CD4-positive, alpha-beta T cell treated with Interleukin-17A for 1 hour (primary cell): ENCODE data around the gene CBX2.

ENCODE experiments used
- DNase-seq: peaks from one replicate; pipeline ENCODE4 v3.0.0-alpha.2; 2020

Gene CBX2

DNA sequence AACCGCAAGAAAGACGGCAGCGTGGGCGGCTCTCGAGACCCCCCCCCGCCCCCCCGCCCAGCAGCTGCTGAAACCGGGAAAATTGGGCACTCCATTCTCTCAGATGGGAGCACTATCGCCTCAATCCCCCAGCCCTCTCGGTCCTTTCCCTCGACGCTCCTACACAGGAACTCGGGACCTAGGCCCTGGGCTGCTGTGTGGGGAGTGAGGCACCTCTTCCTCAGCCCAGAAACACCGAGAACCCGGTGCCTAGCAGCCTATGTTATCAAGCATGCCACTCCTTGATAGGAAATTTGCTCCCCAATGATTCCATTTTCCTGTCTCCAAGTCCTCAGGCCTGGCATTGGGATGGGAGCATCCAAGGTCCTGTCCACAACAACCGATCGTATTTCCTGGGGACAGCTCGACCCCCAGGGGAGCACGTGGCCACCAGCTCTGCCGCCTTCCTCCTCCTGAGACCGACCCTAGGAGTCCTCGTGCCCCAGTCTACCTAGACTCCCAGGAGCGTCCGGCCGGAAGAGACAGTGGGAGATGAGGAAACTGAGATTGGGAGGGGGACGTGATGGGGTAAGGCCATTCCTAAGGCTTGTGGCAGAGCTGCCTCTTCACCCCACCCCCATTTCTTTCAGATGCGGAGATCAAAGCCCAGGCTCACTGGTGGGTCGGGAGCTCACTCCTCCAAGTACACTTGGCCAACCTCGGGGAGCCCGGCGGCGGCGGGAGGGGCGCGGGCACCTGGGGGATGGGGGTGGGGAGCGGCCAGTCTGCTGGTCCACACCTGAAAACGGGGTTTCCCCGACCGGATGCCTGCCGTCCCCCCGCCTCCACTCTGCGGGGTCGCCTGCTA, 36.4 kb downstream of the CBX2 start:
- no peak for DNase-seq

DNA sequence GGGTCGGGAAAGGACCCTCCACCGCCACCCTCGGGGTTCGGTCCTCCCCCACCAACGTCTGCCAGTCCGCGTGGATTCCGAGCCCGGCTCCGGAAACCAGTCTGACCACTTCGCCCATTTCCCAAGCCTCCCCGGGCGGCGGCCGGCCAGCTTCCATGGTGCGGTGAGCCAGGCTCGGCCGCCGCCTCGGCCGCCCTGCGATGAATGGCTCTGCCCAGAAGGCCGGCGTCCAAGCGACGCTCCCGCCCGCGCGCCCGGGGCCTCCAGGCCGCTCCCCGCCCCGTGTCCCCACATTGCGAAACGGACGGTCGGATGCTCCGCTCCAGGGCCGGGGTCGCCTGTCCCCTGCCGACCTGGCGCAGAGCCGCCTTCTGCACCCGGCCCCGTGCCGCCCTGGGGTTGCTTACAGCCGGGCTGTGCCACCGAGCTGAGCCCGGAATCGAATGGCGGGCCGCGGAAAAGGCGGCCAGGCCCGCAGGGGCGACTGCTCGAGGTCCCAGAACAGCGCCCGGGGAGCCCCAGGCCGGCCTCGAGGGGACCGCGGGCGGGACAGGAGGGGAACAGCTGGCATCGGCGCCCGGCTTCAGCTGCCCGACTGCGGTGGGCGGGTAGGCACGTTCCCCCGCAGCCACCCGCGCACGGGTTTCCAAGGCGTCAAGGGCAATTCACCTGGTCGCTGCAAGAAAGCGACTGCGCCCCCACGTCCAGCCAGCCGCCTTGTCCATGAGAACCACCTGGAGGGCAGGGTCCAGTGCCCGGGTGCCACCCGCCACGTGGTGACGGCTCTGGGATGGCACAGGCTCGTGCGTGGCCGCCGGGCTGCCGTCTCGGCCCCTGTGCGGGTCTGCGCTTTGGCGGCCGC, 37.3 kb downstream of the CBX2 start:
- no peak for DNase-seq

DNA sequence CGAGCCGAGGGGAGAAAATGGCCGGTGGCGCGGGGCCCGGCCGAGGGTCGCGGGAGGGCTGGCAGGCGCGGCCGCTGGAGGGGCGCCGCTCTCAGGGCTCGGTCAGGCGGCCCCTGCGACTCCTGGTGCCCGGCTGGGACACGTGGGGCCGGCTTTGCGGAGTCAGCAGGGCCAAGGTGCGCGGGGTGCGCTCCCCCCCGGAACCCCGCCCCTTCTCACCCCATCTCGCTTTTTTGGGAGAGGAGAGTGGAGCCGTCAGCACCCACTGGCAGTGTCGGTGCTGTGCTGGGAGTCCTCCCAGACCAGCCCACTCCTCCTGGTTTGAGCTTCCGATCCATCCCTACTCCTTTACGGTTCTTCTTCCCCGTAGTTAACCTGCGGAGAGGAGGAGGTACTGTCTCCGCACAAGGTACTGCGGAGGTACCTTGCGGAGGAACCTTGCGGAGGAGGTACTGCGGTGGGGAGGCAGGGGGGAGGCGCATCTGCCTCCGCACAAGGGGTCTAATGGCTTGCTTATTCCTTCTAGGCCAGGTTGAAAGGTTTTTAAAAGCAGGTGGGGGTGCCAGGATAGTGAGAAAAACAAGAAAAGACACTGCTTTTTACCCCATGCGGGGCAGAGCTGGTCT, 38.0 kb downstream of the CBX2 start:
- DNase-seq: no peak

DNA sequence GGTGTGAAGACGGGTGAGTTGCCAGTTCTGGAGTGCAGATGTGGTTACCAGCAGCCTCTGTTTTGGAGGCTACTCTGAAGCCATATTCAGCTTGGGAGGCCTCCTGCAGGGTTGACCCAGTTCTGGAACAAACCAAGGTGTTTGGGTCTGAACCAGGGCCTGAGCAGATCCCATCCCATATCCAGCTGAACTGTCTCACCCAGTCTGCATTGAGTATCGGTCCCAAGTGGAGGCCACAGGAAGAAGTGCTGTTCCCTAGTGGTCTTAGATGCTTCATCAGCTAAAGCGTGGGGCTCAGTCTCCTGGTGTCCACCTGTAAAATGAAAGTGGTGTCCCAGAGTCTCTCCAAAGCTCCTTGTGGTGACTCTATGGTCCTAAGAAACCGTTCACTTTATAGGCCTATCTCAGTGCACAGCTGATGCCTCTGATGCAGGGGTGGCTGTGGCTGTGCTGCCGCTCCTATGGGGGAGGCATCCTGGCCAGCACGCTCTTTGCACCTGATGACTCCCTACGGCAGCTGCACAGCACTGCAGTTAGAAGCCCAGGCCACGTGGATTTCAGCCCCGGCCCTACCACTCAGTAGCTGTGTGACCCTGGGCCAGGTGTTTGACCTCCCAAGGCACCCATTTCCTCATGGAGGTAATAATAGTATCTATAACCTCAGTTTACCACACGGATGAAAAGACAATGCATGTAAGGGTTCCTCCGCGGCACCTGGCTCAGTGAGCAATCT, 40.2 kb downstream of the CBX2 start:
- DNase-seq: no peak

DNA sequence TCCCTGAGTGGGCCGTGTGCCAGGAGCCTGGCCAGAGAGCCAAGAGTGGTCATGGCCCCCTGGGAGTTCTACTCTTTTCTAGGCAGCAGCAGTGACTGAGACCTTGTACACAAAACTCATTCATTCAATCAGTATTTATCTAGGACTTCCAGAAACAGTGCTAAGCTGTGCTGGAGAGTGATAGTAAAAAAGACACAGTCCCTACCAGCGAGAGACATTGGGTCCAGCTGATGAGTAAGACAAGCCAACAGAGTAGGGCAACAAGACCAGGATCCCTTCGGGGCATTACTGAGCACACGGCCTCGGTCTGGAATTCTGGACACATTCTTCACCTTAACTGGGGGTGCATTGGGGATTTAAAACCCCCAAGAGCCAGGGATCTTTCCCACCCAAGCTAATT, 41.1 kb downstream of the CBX2 start:
- DNase-seq: no peak

DNA sequence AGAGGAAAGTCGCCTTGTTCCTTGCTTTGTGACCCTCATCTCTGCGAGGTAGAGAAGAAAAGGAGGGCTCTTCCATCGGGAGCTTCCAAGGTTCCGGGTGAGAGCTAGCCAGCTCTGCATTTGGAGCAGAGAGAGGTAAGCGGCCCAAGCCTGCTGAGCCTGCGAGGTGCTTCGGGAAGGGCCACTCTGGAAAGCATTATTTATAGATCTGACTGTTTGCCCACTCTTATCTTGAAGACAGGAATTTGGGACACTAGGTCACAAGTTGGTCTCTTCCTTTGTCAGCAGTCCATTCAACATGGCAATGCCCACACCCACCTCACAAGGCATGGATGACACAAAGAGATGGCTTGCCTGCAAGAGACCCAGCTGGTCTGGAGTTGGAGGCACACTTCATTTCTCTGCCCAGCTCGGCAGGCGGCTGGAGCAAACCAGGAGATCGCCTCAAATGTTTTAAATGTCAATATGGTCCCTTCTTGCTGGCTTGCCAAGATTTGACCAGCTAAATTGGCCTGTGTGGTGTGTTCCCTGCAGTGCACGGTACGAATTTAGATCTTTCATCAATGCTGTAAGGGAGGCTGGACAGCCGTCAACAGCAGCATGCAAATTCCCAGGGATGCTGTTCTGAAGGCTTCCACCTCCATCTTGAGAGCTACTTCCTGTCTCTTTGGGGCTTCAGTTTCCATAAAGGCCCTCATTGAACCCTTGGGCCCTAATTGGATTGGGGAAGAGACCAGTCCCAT, 41.8 kb downstream of the CBX2 start:
- no peak for DNase-seq

DNA sequence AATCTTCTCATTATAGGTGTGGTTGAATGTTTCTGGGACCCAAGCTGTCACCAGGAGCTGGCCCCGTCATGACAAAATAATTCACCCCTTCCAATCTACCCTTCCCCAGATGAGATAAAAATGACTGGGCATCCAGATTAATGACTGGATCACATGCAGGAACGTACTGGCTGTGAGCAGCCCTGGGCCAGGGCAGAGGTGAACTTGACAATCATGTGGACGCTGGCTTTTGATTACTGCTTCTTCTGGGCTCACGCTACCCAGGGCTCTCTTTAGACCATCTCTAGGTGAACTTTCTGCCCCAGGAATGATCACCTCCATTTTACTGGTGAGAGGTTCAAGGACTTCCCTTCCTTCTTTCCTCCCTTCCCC, 43.0 kb downstream of the CBX2 start:
- DNase-seq: no peak

DNA sequence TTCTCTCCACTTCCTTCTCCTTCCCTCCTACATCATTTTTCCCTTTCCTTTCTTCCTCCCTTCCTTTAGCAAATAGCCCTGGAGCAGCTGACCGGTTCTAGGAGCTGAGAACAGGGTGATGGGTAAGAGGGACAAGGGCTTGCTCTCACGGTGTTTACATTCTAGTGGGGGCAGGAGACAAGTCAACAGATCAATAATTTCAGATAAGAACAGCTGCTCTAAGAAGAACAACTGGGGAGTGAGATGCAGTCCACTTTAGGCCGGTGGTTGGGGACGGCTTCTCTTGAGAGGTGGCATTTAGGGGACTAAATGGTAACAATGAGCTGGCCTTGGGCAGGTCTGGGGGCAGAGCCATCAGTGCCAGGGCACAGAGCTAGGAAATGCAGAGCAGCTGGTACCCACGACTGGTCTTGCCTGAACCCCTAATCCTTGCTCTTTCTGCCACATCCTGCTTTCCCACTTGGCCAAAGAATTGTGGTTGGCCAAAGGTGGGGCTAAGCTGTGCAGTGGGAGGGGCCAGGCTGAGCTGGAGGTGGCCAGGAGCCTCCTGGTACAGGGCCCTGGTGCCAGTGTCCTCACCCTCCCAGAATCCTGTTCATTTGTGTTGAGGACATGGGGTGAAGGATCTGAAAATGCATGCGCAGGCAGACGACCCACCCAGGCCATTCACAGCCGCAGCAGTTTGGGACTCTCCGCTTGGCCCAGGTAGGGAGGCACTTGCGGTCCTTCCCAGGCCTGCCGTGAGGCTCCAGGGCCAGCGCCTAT, 43.6 kb downstream of the CBX2 start:
- no peak for DNase-seq

DNA sequence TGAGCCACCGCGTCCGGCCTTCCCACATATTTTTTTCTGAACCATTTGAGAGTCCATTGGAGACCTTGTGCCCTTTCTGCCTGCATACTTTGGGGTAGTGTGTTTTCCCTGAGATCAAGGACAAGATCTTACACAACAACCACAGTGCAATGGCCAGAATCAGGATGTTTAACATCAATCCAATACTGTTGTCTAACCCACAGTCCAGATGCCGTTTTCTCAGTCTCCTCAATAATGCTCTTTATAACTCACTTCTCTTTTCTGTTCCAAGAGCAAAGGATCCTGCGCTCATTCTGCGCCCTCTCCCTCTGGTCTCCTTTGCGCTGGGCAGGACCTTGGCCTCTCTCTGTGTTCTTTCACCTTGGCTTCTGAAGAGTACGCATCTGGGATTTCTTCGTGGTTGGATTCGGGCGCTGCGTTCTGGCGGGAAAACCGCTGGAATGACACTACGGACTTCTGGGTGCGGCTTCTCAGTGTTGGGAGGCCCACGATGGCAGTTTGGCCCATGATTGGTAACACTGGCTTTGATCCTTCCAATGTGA, 44.7 kb downstream of the CBX2 start:
- no peak for DNase-seq

DNA sequence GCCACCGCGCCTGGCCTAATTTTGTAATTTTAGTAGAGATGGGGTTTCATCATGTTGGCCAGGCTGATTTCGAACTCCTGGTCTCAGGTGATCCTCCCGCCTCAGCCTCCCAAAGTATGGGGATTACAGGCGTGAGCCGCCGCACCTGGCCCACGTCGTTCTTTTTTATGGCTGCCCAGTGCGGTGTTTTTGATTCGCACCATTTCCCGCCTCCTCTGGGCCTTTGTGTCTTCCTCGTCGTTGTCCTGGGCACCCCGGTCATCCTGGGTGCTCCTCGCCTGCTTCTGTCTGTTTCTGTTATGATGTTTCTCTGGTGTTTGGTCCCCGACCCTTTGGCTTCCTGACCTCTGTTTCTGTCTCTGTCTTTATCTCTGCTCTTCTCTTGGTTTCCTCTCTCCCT, 46.3 kb downstream of the CBX2 start:
- no peak for DNase-seq

DNA sequence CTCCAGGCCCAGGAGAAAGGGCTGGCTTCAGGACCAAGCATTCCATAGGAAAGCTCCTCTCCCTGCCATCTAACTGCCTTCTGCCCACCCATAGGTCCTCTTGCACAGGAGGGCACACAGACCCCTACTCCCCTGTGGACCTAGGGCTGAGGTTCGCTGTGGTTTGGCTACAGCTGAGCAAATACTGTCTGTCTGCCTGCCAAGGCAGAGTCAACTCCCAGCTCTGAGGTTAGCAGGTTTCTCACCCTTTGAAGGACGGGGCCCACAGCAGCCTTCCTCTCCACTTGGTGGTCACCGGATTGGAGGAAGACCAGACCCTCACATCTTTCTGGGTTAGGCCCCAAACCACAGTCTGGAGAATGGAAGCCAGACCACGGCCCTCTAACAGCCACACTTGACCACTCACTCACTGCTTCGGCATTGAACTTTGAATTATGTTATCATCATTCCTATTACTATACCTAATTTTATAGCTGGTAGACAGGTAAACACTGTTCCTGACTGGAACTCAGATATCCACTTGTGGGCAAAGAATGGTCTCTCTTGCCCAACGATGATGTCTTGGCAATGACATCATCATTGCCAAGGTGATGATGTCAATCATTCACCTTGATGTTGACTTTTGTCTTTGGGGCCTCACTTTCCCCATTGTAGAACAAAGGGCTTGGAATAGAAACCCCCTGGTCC, 47.1 kb downstream of the CBX2 start:
- no peak for DNase-seq

DNA sequence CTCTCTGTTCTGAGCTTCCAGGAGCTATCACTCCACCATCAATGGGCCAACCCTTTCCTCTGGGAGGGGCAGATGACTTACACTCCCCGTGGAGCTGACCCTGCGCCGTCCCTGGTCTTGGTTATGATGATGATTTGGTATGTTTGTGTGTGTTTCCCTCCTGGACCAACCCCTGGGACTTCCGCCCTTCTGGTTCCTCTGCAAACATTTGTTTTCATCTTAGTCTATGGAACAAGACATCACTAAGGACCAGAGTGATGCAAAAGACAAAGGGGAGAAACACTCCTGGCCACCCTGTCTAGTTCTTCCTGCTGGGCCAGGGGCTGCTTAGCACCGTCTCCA, 47.6 kb downstream of the CBX2 start:
- DNase-seq: no peak

DNA sequence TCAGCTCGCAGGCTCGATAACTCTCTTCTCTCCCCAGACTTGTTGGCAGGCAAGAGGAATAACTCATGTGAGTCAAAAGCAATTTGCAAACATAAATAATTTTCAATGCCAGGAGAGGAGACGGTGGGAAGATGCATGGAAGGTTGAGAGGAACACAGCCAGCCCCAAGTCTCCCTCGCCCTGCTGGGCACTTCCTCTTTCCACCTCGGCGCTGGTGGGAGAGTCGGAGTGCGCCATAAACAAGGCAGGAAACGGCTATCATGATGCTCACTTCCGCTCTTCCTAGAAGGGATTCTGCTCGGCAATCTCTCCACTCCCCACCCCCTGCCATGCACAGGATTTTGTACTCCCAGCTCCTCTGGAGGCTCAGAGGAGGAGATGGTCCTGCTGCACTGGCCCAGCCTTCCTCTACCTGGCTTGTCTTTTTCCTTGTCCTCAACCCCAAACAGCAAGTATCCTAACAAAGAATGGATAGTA, 48.3 kb downstream of the CBX2 start:
- no peak for DNase-seq

DNA sequence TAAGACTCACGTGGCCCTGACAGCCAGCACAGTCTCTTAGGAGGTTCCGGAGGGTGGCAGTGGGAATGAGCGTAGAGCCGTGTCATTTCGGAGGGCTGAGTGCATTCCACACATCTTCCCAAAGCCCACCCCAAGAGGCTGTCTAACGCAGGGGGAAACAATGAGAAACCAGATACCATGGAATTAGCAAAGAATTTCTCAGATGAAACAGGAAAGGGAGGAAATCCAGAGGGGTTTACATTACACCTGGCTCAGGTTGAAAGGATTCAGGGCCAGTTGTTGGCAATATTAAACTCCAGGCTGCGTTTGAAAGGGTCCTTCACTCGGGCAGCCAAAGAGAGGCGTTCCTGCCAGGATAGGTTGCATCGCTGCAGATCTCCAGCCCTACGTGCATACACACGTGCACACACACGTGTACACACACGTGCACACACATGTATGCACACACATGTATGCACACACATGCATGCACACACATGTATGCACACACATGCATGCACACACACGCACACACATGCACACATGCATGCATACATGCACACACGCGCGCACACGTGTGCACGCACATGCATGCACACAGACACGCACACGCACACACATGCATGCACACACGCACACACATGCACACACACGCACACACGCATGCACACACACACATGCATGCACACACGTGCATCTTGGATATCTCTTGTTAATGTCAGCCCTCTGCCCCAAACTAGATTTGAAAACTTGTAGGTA, 49.1 kb downstream of the CBX2 start:
- DNase-seq: no peak

DNA sequence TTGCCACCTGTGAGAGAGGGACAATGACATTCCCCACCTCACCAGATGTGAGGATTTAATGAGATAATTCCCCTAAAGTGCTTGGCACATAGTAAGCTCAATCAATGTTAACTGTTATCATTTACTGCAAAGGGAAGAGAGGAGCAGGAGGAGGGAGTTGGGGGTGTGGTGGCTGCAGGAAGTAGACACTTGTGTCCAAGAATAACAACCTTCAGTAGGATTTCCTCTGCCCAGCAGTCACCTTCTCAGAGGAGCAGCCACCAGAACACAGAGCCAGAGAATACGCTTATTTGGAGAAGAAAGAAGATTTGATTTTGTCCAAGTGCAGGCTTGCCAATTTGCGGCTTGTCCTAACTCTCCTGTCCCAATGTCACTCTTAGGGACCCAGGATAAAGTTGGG, 51.1 kb downstream of the CBX2 start:
- DNase-seq: no peak

DNA sequence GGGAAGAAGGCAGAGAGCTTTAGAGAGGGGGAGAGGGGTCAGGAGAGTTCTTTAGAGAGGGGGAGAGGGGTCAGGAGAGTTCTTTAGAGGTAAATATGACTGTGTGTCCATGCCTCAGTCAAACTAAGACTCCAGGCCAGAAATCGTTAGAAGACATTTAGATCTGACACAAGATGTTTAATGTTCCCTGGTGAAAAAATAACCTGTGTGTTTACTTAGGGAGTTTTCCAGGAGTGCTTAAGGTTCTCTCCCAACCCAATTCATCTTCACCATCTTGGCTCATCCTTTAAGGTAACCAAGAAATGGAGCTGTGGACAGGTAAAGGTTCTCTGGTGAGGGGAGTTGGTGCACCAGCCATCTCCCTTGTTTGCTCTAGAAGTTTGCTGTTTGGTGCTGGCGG, 51.5 kb downstream of the CBX2 start:
- DNase-seq: no peak

DNA sequence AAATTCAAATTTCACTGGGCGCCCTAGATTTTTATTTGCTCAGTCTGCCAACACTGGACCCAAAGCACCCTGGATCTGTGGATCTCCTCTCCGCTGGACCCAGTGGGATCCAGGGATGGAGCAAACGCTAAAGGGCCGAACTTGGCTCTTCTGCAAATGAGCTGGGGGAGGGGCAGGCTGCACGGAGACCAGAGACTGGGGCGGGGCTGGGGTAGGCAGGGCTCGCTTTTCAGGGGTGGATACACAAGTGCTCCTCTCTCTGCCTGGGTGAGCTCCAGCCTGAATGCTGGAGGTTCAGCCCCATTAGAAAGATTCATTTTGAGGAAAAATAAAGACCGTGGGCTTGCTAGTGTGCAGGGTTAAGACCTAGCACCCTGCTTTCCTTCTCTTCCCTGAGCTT, 52.4 kb downstream of the CBX2 start:
- DNase-seq: no peak

DNA sequence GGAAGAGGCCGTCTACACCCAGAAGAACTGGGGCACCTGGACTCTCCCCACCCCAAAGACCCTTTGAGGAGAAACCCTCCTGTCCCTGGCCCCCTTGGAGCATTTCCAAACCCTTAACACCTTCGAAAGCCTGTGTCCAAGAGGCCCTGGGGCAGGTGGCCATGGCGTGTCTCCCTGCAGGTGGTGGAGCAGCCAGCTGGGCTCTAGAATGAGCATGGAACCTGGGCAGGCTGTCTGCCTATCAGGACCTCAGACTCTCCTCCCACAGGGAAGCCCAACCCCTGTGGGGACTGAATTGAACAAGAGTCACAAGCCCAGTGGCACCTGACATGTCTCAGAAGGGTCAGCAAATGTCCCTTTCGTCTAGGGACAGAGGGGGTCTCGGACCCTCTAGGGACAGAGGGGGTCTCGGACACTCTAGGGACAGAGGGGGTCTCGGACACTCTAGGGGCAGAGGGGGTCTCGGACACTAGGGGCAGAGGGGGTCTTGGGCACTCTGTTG, 52.9 kb downstream of the CBX2 start:
- no peak for DNase-seq
